K562 (cell line): ENCODE results near the gene MEA1. TPM values are rescaled to one million over a fixed set of nuclear protein-coding genes. Genes with fewer than 3 reads are reported as not detected.
A peak's percentile ranks its signal among the peaks of the same experiment; 100 is the strongest.

Experiments
- ARID3A ChIP-seq: IDR thresholded peaks from 2 replicates; pipeline ENCODE4 v1.6.1; 2012; ENCODE audit warnings: low read depth, low read length, improper control_type of control experiment, borderline replicate concordance
- E2F6 ChIP-seq, 2 experiments: IDR thresholded peaks; 2 replicates each; pipeline ENCODE4 v1.6.1; 2011; ENCODE audit warnings: borderline replicate concordance in 1 of 2, control low read depth in 1 of 2, low read depth in 1 of 2, low read length in 1 of 2, mild to moderate bottlenecking in 1 of 2, mixed read lengths in 1 of 2, moderate library complexity in 1 of 2; ENCODE audit not compliant: insufficient read depth in 1 of 2, insufficient read length in 1 of 2, poor library complexity in 1 of 2, severe bottlenecking in 1 of 2; ENCODE audit errors: extremely low read depth in 1 of 2
- PHTF2 ChIP-seq: fragments of 250-450 bp; sonication (Bioruptor Pico); IDR thresholded peaks from 2 replicates; pipeline ENCODE4 v1.5.0; 2021; ENCODE audit warnings: mild to moderate bottlenecking
- PRPF4 ChIP-seq: fragments of 200-400 bp; formaldehyde crosslinking; IDR thresholded peaks from one replicate; pipeline ENCODE4 v1.6.1; 2017; ENCODE audit warnings: low read length, low read depth, mild to moderate bottlenecking; ENCODE audit not compliant: insufficient read depth, poor library complexity, severe bottlenecking
- PURB ChIP-seq: sonication (generic); formaldehyde crosslinking; IDR thresholded peaks from 2 replicates; pipeline ENCODE4 v1.9.0; 2021; ENCODE audit warnings: low read depth, mild to moderate bottlenecking, missing genetic modification reagents
- RAD51 ChIP-seq: fragments of 450-650 bp; IDR thresholded peaks from 2 replicates; pipeline ENCODE4 v1.7.1; 2016; ENCODE audit warnings: low read depth, mild to moderate bottlenecking, borderline replicate concordance
- THAP12 ChIP-seq: fragments of 250-450 bp; sonication (Bioruptor Pico); IDR thresholded peaks from 2 replicates; pipeline ENCODE4 v1.9.0; 2021; ENCODE audit warnings: mild to moderate bottlenecking, inconsistent platforms
- THRAP3 ChIP-seq: fragments of 450-650 bp; IDR thresholded peaks from 2 replicates; pipeline ENCODE4 v1.6.1; 2016; ENCODE audit warnings: mild to moderate bottlenecking, inconsistent platforms, borderline replicate concordance
- USF2 ChIP-seq: sonication (generic); formaldehyde crosslinking; IDR thresholded peaks from 2 replicates; pipeline ENCODE4 v1.5.0; 2020; ENCODE audit warnings: missing genetic modification reagents
- ZHX1 ChIP-seq: fragments of 150-350 bp; conservative IDR thresholded peaks from 2 replicates; pipeline ENCODE4 v1.6.1; 2014; ENCODE audit warnings: low read length
- ZNF280A ChIP-seq: fragments of 450-650 bp; IDR thresholded peaks from 2 replicates; pipeline ENCODE4 v1.6.1; 2018; ENCODE audit warnings: mild to moderate bottlenecking, low read depth; ENCODE audit not compliant: partially characterized antibody
- ZNF584 ChIP-seq: fragments of 200-800 bp; sonication (Bioruptor generic); IDR thresholded peaks from 2 replicates; pipeline ENCODE4 v1.6.1; 2016; ENCODE audit warnings: low read depth, mild to moderate bottlenecking, missing genetic modification characterization, missing compliant biosample characterization
- polyA plus RNA-seq, 8 experiments: library from polyadenylated mRNA; depleted of rRNA in 4 of 8; stranded (reverse) in 5 of 8; unstranded in 3 of 8; fragments of >200 nt; fragmentation: Nextera tagmentation in 2 of 8; fragmentation: Illumina TruSeq in 1 of 8; extraction: Ambion mirVana in 2 of 8; extraction: Trizol in 1 of 8; gene quantifications; 2 replicates each; pipeline versions ENCODE4 v1.2.1 to v1.2.3, GENCODE V29; 2011 to 2014; ENCODE audit warnings: inconsistent platforms in 1 of 8, missing spikeins in 1 of 8
- total RNA-seq, 7 experiments: library from RNA; depleted of rRNA in 6 of 7; stranded (reverse); fragments of >200 nt in 6 of 7; fragmentation: Illumina TruSeq in 2 of 7; extraction: Trizol in 2 of 7; gene quantifications; 2 replicates each; pipeline versions ENCODE4 v1.2.1 to v1.2.3, GENCODE V29; 2011 to 2021; ENCODE audit warnings: low replicate concordance in 1 of 7

The MEA1 gene
- total and polyA plus RNA-seq, 9 of the 15 experiments (the other 6 are each of a cell fraction or from before 2014, with no cell fraction given): 86.8 to 210 (median 152) TPM

GRCh38 chr6:43013843-43014433 lies at the start of gene MEA1, which contains the start of gene KLHDC3 (continued):
- peak; percentile 61; the same call in 1 of the 2 replicates for TF ChIP-seq THAP12 (CRISPR knock-in tag)
- TF ChIP-seq ZHX1: no peak
- no peak for TF ChIP-seq ZNF280A
- TF ChIP-seq E2F6 (IDR thresholded peaks at IDR 0.05; ENCODE audit: borderline replicate concordance in 1 of 2, extremely low read depth in 1 of 2, insufficient read depth in 1 of 2, insufficient read length in 1 of 2, low read depth in 1 of 2, low read length in 1 of 2, poor library complexity in 1 of 2, severe bottlenecking in 1 of 2): peak; percentile 46 to 83
- TF ChIP-seq ARID3A: no peak
- TF ChIP-seq PHTF2: no peak
- TF ChIP-seq USF2 (CRISPR knock-in tag): peak; percentile 83
- TF ChIP-seq PRPF4: no peak
- peak; percentile 66; the same call in 1 of the 2 replicates for TF ChIP-seq RAD51
- no peak for TF ChIP-seq ZNF584 (CRISPR knock-in tag)
- TF ChIP-seq PURB (CRISPR knock-in tag): no peak
- no peak for TF ChIP-seq THRAP3
